ENCODE data around the gene GATAD2B. TPM values are rescaled to one million over a fixed set of nuclear protein-coding genes. Genes with fewer than 3 reads are reported as not detected.

The GATAD2B gene
- polyA plus RNA-seq, 4 donors, result 2.9 to 11.3 (median 4.0) TPM

- Histone ChIP-seq H3K9me3 (ENCODE audit: control insufficient read depth in 2 of 2, insufficient read depth in 1 of 2, low read depth in 1 of 2, low read length in 1 of 2) (no peaks in the 10 kb centered on the region), H3K27me3 (ENCODE audit: control insufficient read depth in 3 of 3, insufficient read depth in 3 of 3, low read length in 3 of 3) (no peaks in the 10 kb centered on the region), H3K36me3 (ENCODE audit: control insufficient read depth in 3 of 3, insufficient read depth in 2 of 3, low read depth in 1 of 3, low read length in 3 of 3) (peaks cover 0 to 44% (median 4%) of the 10 kb centered on the region in 3 donors), H3K4me1 (ENCODE audit: control insufficient read depth in 3 of 3, insufficient read depth in 2 of 3, low read depth in 1 of 3, low read length in 2 of 3) (peaks cover 2 to 43% (median 19%) of the 10 kb centered on the region in 3 donors), H3K27ac (ENCODE audit: low read depth in 1 of 3, low read length in 2 of 3) (peak overlapping the region; percentile 39 to 94 (median 93)), H3K4me3 (ENCODE audit: low read depth in 1 of 3, low read length in 3 of 3) (peak overlapping the region; percentile 64 to 90 (median 86))
- no peak for FAIRE-seq
- DNase-seq, result peak in 1 of 2 donors; percentile 33
- WGBS, 3 donors, result 0% methylated on average over 11 to 13 of the region's 13 CpGs
These were observed 35.0 kb upstream of the GATAD2B start for GRCh38 chr1:153957744-153958110.

GRCh38 chr1:153956997-153957715, 34.4 kb upstream of the GATAD2B start:
- DNase-seq, result no peak
- Histone ChIP-seq H3K27me3 (ENCODE audit: control insufficient read depth in 3 of 3, insufficient read depth in 3 of 3, low read length in 3 of 3) (no peaks in the 10 kb centered on the region), H3K4me3 (ENCODE audit: low read depth in 1 of 3, low read length in 3 of 3) (peak overlapping the region; percentile 64 to 90 (median 86)), H3K36me3 (ENCODE audit: control insufficient read depth in 3 of 3, insufficient read depth in 2 of 3, low read depth in 1 of 3, low read length in 3 of 3) (peaks cover 0 to 50% (median 4%) of the 10 kb centered on the region in 3 donors), H3K9me3 (ENCODE audit: control insufficient read depth in 2 of 2, insufficient read depth in 1 of 2, low read depth in 1 of 2, low read length in 1 of 2) (no peaks in the 10 kb centered on the region), H3K27ac (ENCODE audit: low read depth in 1 of 3, low read length in 2 of 3) (peak overlapping the region in 2 of 3 donors; percentile 93 to 94), H3K4me1 (ENCODE audit: control insufficient read depth in 3 of 3, insufficient read depth in 2 of 3, low read depth in 1 of 3, low read length in 2 of 3) (peaks cover 1 to 37% (median 15%) of the 10 kb centered on the region in 3 donors)
- 23 to 29% (median 27%) methylated on average over 6 of the region's 6 CpGs for WGBS, 3 donors
- no peak for FAIRE-seq

- DNase-seq (no peak), FAIRE-seq (no peak)
- no peaks in the 10 kb centered on the region for H3K27me3 ChIP-seq (ENCODE audit: control insufficient read depth in 3 of 3, insufficient read depth in 3 of 3, low read length in 3 of 3)
- H3K4me3 ChIP-seq (ENCODE audit: low read depth in 1 of 3, low read length in 3 of 3), result no peak overlapping the region
- no peaks in the 10 kb centered on the region for H3K9me3 ChIP-seq (ENCODE audit: control insufficient read depth in 2 of 2, insufficient read depth in 1 of 2, low read depth in 1 of 2, low read length in 1 of 2)
- H3K27ac ChIP-seq (ENCODE audit: low read depth in 1 of 3, low read length in 2 of 3), result no peak overlapping the region
- peaks cover 0 to 29% (median 12%) of the 10 kb centered on the region in 3 donors for H3K4me1 ChIP-seq (ENCODE audit: control insufficient read depth in 3 of 3, insufficient read depth in 2 of 3, low read depth in 1 of 3, low read length in 2 of 3)
- WGBS, 3 donors, result 92 to 94% (median 94%) methylated on average over 10 of the region's 10 CpGs
- H3K36me3 ChIP-seq (ENCODE audit: control insufficient read depth in 3 of 3, insufficient read depth in 2 of 3, low read depth in 1 of 3, low read length in 3 of 3), result peaks cover 4 to 52% (median 9%) of the 10 kb centered on the region in 3 donors
These were observed 32.1 kb upstream of the GATAD2B start for GRCh38 chr1:153954826-153955225.

DNA sequence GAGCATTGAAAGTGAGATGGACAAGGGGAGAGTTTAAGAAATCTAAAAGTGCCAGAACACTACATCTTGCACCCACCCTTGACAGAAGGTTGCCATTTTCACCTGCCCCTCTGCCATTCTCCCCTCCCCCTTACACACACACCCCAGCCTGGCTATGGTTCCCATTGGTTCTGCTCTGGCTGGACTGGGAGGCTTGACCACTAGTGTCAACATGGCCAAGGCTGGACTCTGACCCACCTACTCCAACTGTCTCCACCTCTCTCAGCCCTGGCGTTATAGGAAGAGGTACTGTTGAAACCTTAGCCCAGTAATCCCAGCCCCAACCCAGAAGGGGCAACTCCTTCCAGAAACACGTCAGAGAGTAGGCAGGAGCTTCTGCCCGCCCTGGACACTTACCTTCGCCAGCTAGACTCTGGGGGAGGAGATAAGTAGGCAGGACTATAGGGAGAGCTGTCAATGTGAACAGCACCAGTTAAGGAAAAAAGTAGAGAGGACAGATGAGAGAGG, 31.1 kb upstream of the GATAD2B start:
- no peak overlapping the region for H3K4me3 ChIP-seq (ENCODE audit: low read depth in 1 of 3, low read length in 3 of 3)
- no peak for DNase-seq

DNA sequence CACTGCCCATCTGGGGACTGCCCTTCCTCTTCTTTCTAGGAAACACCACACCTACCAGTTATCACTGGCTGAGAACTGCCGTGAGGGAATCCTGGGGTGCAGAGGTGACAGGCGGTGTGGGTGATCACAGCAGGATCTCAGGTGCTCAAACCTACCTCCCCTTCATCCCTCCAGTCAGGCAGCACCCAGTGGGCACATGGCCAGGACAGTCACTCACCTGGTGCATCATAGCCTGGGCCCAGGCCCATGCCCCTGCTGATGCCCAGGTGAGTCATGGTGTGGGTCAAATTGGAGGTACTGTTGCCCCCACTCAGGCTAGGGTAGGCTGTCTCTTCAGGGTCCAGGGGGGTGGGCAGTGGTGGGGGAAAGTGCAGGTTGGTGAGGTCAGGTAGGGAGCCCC, 29.0 kb upstream of the GATAD2B start:
- no peak overlapping the region for H3K4me3 ChIP-seq (ENCODE audit: low read depth in 1 of 3, low read length in 3 of 3)
- H3K27ac ChIP-seq (ENCODE audit: low read depth in 1 of 3, low read length in 2 of 3), result no peak overlapping the region
- no peaks in the 10 kb centered on the region for H3K9me3 ChIP-seq (ENCODE audit: control insufficient read depth in 2 of 2, insufficient read depth in 1 of 2, low read depth in 1 of 2, low read length in 1 of 2)
- peaks cover 0 to 18% (median 5%) of the 10 kb centered on the region in 3 donors for H3K4me1 ChIP-seq (ENCODE audit: control insufficient read depth in 3 of 3, insufficient read depth in 2 of 3, low read depth in 1 of 3, low read length in 2 of 3)
- H3K27me3 ChIP-seq (ENCODE audit: control insufficient read depth in 3 of 3, insufficient read depth in 3 of 3, low read length in 3 of 3), result no peaks in the 10 kb centered on the region
- DNase-seq (no peak), FAIRE-seq (no peak)
- 75 to 91% (median 90%) methylated on average over 2 of the region's 2 CpGs for WGBS, 3 donors
- H3K36me3 ChIP-seq (ENCODE audit: control insufficient read depth in 3 of 3, insufficient read depth in 2 of 3, low read depth in 1 of 3, low read length in 3 of 3), result peaks cover 12 to 73% (median 14%) of the 10 kb centered on the region in 3 donors

More for the DNA sequence above, 31.1 kb upstream of the GATAD2B start:
- peaks cover 6 to 52% (median 9%) of the 10 kb centered on the region in 3 donors for H3K36me3 ChIP-seq (ENCODE audit: control insufficient read depth in 3 of 3, insufficient read depth in 2 of 3, low read depth in 1 of 3, low read length in 3 of 3)
- H3K27ac ChIP-seq (ENCODE audit: low read depth in 1 of 3, low read length in 2 of 3), result no peak overlapping the region
- no peak for FAIRE-seq
- peaks cover 0 to 26% (median 12%) of the 10 kb centered on the region in 3 donors for H3K4me1 ChIP-seq (ENCODE audit: control insufficient read depth in 3 of 3, insufficient read depth in 2 of 3, low read depth in 1 of 3, low read length in 2 of 3)
- no peaks in the 10 kb centered on the region for H3K9me3 ChIP-seq (ENCODE audit: control insufficient read depth in 2 of 2, insufficient read depth in 1 of 2, low read depth in 1 of 2, low read length in 1 of 2)
- WGBS, 3 donors, result 79 to 83% (median 80%) methylated on average over 4 of the region's 4 CpGs
- no peaks in the 10 kb centered on the region for H3K27me3 ChIP-seq (ENCODE audit: control insufficient read depth in 3 of 3, insufficient read depth in 3 of 3, low read length in 3 of 3)

DNA sequence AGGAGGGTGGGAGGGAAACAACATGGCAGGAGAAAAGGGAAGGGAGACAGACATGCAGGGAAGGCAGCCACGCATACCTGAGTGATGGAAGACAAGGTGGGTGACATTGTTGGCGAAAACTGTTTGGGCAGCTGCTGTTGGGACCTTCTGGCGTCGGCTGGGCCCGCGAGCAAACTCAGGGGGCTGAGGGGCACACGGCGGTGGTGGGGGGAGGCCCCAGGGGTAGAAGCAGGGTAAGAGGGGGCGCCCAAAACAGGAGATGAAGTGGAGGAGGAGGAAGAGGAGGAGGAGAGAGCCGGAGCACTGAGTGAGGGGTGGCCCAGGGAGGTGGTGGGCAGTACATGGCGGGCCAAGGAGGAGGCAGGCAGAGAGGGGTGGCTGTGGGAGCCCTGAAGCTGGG, 28.4 kb upstream of the GATAD2B start:
- Histone ChIP-seq H3K27me3 (ENCODE audit: control insufficient read depth in 3 of 3, insufficient read depth in 3 of 3, low read length in 3 of 3) (no peaks in the 10 kb centered on the region), H3K27ac (ENCODE audit: low read depth in 1 of 3, low read length in 2 of 3) (no peak overlapping the region), H3K4me1 (ENCODE audit: control insufficient read depth in 3 of 3, insufficient read depth in 2 of 3, low read depth in 1 of 3, low read length in 2 of 3) (peaks cover 0 to 12% (median under 1%) of the 10 kb centered on the region in 3 donors), H3K4me3 (ENCODE audit: low read depth in 1 of 3, low read length in 3 of 3) (no peak overlapping the region), H3K36me3 (ENCODE audit: control insufficient read depth in 3 of 3, insufficient read depth in 2 of 3, low read depth in 1 of 3, low read length in 3 of 3) (peaks cover 12 to 74% (median 14%) of the 10 kb centered on the region in 3 donors), H3K9me3 (ENCODE audit: control insufficient read depth in 2 of 2, insufficient read depth in 1 of 2, low read depth in 1 of 2, low read length in 1 of 2) (no peaks in the 10 kb centered on the region)
- no peak for FAIRE-seq
- no peak for DNase-seq
- 91 to 97% (median 97%) methylated on average over 11 of the region's 11 CpGs for WGBS, 3 donors

GRCh38 chr1:153946622-153947241, 24.0 kb upstream of the GATAD2B start, which contains the start of gene DENND4B:
Gene DENND4B, minus strand, starts transcription at chr1:153946718. Its CDS starts 2,344 bp downstream, at chr1:153944374.
- Histone ChIP-seq H3K27ac (ENCODE audit: low read depth in 1 of 3, low read length in 2 of 3) (peak within 1 kb of the TSS; percentile 88 to 97 (median 91)), H3K4me3 (ENCODE audit: low read depth in 1 of 3, low read length in 3 of 3) (peak within 1 kb of the TSS; percentile 87 to 95 (median 90)), H3K27me3 (ENCODE audit: control insufficient read depth in 3 of 3, insufficient read depth in 3 of 3, low read length in 3 of 3) (no peaks in the 10 kb centered on the region), H3K4me1 (ENCODE audit: control insufficient read depth in 3 of 3, insufficient read depth in 2 of 3, low read depth in 1 of 3, low read length in 2 of 3) (peaks cover 0 to 7% (median 0%) of the 10 kb centered on the region in 3 donors), H3K36me3 (ENCODE audit: control insufficient read depth in 3 of 3, insufficient read depth in 2 of 3, low read depth in 1 of 3, low read length in 3 of 3) (peaks cover 9 to 69% (median 14%) of the 10 kb centered on the region in 3 donors), H3K9me3 (ENCODE audit: control insufficient read depth in 2 of 2, insufficient read depth in 1 of 2, low read depth in 1 of 2, low read length in 1 of 2) (no peaks in the 10 kb centered on the region)
- peak; percentile 81 to 91 for DNase-seq
- 9 to 16% (median 11%) methylated on average over 17 to 28 of the region's 28 CpGs for WGBS, 3 donors
- FAIRE-seq, result no peak

DNA sequence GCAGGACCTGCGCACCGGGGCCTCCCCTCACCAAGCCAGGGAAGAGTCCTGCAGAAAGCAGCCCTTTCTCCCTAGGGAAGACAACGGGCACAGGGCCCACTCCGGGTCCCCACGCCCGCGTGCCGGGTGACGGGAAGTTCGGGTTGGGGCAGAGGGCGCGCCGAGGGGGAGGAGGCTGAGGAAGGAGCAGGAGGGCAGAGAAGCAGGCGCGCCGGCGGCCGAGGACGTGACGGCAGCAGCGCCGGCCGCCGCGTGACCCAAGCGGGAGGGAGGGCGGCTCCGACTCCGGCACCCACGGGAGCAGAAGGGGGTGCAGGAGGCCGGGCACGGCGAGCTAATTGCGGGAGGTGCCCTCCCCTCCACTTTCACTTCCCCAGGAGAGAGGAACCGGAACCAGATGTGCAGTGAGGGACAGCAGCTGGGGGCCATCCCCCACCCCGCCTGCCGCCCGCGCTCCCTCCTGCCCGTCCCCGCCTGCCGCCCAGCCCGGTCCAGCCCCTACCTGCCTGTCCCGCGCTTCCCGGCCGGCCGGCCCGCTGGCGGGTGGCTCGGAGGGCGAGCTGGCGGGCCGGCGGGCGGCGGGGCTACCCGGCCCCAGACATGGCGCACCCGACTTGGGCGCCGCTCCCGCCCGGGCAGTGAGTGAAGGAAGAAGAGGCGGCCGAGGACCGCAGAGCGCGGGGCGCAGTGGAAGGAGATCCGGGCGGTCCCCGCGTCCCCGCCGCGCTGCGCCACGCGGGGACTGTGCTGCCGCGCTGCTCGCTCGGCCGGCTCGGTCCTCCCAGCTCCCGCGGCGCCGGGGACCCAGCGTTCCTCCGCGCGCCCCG, 23.2 kb upstream of the GATAD2B start:
- 0 to 1% (median 0%) methylated on average over 32 to 95 of the region's 95 CpGs for WGBS, 3 donors
- Histone ChIP-seq H3K4me1 (ENCODE audit: control insufficient read depth in 3 of 3, insufficient read depth in 2 of 3, low read depth in 1 of 3, low read length in 2 of 3) (peaks cover 0 to 7% (median 0%) of the 10 kb centered on the region in 3 donors), H3K4me3 (ENCODE audit: low read depth in 1 of 3, low read length in 3 of 3) (peak overlapping the region; percentile 87 to 95 (median 90)), H3K9me3 (ENCODE audit: control insufficient read depth in 2 of 2, insufficient read depth in 1 of 2, low read depth in 1 of 2, low read length in 1 of 2) (no peaks in the 10 kb centered on the region), H3K36me3 (ENCODE audit: control insufficient read depth in 3 of 3, insufficient read depth in 2 of 3, low read depth in 1 of 3, low read length in 3 of 3) (peaks cover 8 to 67% (median 10%) of the 10 kb centered on the region in 3 donors), H3K27me3 (ENCODE audit: control insufficient read depth in 3 of 3, insufficient read depth in 3 of 3, low read length in 3 of 3) (no peaks in the 10 kb centered on the region), H3K27ac (ENCODE audit: low read depth in 1 of 3, low read length in 2 of 3) (peak overlapping the region; percentile 88 to 97 (median 91))
- FAIRE-seq (no peak), DNase-seq (peak; percentile 84 to 92)

All from small intestine (tissue), 7 donors.